ENCODE measurements around the gene FCMR.

Gene FCMR

DNA sequence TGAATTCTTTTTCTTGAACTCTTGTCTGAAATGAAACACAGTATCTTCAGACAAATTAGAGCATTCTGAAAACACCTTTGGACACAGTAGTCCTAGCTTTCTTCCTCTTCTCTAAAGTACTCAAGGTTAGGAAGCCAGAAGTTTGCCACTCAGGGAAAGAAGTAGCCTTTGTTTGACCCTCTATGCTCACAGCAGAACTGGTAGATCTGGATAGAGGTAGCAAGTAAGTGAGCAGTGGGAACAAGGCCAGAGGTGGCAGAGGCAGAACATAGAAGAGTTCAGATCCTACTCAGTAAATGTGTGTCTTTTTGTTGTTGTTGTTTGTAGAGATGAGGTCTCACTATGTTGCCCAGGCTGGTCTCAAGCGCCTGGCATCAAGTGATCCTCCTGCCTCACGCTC, 31.9 kb upstream of the FCMR start:
- no peaks in the 10 kb centered on the region for H3K36me3 ChIP-seq
- no peaks in the 10 kb centered on the region for H3K4me1 ChIP-seq (ENCODE audit: control insufficient read depth in 1 of 2, insufficient read depth in 1 of 2, low read depth in 1 of 2, low read length in 1 of 2)
- H3K4me3 ChIP-seq (ENCODE audit: low read depth in 1 of 2, low read length in 1 of 2): no peak overlapping the region
- no peak overlapping the region for H3K27ac ChIP-seq
- H3K9me3 ChIP-seq: no peaks in the 10 kb centered on the region
- peaks cover 38% of the 10 kb centered on the region for H3K27me3 ChIP-seq
- TF ChIP-seq, protein P1, sequence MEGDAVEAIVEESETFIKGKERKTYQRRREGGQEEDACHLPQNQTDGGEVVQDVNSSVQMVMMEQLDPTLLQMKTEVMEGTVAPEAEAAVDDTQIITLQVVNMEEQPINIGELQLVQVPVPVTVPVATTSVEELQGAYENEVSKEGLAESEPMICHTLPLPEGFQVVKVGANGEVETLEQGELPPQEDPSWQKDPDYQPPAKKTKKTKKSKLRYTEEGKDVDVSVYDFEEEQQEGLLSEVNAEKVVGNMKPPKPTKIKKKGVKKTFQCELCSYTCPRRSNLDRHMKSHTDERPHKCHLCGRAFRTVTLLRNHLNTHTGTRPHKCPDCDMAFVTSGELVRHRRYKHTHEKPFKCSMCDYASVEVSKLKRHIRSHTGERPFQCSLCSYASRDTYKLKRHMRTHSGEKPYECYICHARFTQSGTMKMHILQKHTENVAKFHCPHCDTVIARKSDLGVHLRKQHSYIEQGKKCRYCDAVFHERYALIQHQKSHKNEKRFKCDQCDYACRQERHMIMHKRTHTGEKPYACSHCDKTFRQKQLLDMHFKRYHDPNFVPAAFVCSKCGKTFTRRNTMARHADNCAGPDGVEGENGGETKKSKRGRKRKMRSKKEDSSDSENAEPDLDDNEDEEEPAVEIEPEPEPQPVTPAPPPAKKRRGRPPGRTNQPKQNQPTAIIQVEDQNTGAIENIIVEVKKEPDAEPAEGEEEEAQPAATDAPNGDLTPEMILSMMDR (IDR thresholded peaks at IDR 0.05): no peak

GRCh38 chr1:206953126-206953525, 31.4 kb upstream of the FCMR start:
- TF ChIP-seq, protein P1 (IDR thresholded peaks at IDR 0.05): no peak
- Histone ChIP-seq H3K36me3 (no peaks in the 10 kb centered on the region), H3K27ac (no peak overlapping the region), H3K4me1 (ENCODE audit: control insufficient read depth in 1 of 2, insufficient read depth in 1 of 2, low read depth in 1 of 2, low read length in 1 of 2) (no peaks in the 10 kb centered on the region), H3K27me3 (peaks cover 39% of the 10 kb centered on the region), H3K9me3 (no peaks in the 10 kb centered on the region), H3K4me3 (ENCODE audit: low read depth in 1 of 2, low read length in 1 of 2) (no peak overlapping the region)

- Histone ChIP-seq H3K27me3 (peaks cover 32% of the 10 kb centered on the region), H3K27ac (no peak overlapping the region), H3K4me3 (ENCODE audit: low read depth in 1 of 2, low read length in 1 of 2) (no peak overlapping the region), H3K4me1 (ENCODE audit: control insufficient read depth in 1 of 2, insufficient read depth in 1 of 2, low read depth in 1 of 2, low read length in 1 of 2) (no peaks in the 10 kb centered on the region), H3K9me3 (no peaks in the 10 kb centered on the region), H3K36me3 (no peaks in the 10 kb centered on the region)
- TF ChIP-seq, protein P1 (IDR thresholded peaks at IDR 0.05): no peak
Observed at GRCh38 chr1:206952171-206952570, 30.4 kb upstream of the FCMR start.

GRCh38 chr1:206951318-206952100, 29.8 kb upstream of the FCMR start:
- Histone ChIP-seq H3K4me1 (ENCODE audit: control insufficient read depth in 1 of 2, insufficient read depth in 1 of 2, low read depth in 1 of 2, low read length in 1 of 2) (no peaks in the 10 kb centered on the region), H3K27me3 (peaks cover 32% of the 10 kb centered on the region), H3K9me3 (no peaks in the 10 kb centered on the region), H3K4me3 (ENCODE audit: low read depth in 1 of 2, low read length in 1 of 2) (no peak overlapping the region), H3K36me3 (no peaks in the 10 kb centered on the region), H3K27ac (no peak overlapping the region)
- TF ChIP-seq, protein P1 (IDR thresholded peaks at IDR 0.05): no peak

GRCh38 chr1:206949641-206950040, 27.9 kb upstream of the FCMR start:
- Histone ChIP-seq H3K4me3 (ENCODE audit: low read depth in 1 of 2, low read length in 1 of 2) (no peak overlapping the region), H3K27ac (no peak overlapping the region), H3K36me3 (no peaks in the 10 kb centered on the region), H3K27me3 (peaks cover 37% of the 10 kb centered on the region), H3K9me3 (no peaks in the 10 kb centered on the region), H3K4me1 (ENCODE audit: control insufficient read depth in 1 of 2, insufficient read depth in 1 of 2, low read depth in 1 of 2, low read length in 1 of 2) (no peaks in the 10 kb centered on the region)
- TF ChIP-seq, protein P1 (IDR thresholded peaks at IDR 0.05): no peak

Measured in neutrophil (primary cell).